ENCODE measurements around the gene FAM170B. TPM values are rescaled to one million over a fixed set of nuclear protein-coding genes. Genes with fewer than 3 reads are reported as not detected.
A peak's percentile ranks its signal among the peaks of the same experiment; 100 is the strongest.

The FAM170B gene
- total and polyA plus RNA-seq, 9 of the 15 experiments (the other 6 are each of a cell fraction or from before 2014, with no cell fraction given), result 0.11 to 0.21 TPM; not detected in 7

GRCh38 chr10:49161411-49161997 is 27.7 kb upstream of the FAM170B start (continued):
- TF ChIP-seq CLOCK (CRISPR knock-in tag; IDR thresholded peaks at IDR 0.05; ENCODE audit: borderline replicate concordance), result no peak
- TF ChIP-seq MAFG (tag; conservative IDR thresholded peaks at IDR 0.05), result peak; percentile 57
- no peak for TF ChIP-seq RBM15 (IDR thresholded peaks at IDR 0.05; ENCODE audit: insufficient read depth, low read length)
- no peak for TF ChIP-seq ESRRB (CRISPR knock-in tag; IDR thresholded peaks at IDR 0.05; ENCODE audit: borderline replicate concordance)
- TF ChIP-seq MTA3 (IDR thresholded peaks at IDR 0.05; ENCODE audit: borderline replicate concordance), result peak; percentile 79; the same call in 1 of the 2 replicates
- TF ChIP-seq GATA2 (CRISPR knock-in tag; IDR thresholded peaks at IDR 0.05), result peak; percentile 89
- TF ChIP-seq, protein P1, sequence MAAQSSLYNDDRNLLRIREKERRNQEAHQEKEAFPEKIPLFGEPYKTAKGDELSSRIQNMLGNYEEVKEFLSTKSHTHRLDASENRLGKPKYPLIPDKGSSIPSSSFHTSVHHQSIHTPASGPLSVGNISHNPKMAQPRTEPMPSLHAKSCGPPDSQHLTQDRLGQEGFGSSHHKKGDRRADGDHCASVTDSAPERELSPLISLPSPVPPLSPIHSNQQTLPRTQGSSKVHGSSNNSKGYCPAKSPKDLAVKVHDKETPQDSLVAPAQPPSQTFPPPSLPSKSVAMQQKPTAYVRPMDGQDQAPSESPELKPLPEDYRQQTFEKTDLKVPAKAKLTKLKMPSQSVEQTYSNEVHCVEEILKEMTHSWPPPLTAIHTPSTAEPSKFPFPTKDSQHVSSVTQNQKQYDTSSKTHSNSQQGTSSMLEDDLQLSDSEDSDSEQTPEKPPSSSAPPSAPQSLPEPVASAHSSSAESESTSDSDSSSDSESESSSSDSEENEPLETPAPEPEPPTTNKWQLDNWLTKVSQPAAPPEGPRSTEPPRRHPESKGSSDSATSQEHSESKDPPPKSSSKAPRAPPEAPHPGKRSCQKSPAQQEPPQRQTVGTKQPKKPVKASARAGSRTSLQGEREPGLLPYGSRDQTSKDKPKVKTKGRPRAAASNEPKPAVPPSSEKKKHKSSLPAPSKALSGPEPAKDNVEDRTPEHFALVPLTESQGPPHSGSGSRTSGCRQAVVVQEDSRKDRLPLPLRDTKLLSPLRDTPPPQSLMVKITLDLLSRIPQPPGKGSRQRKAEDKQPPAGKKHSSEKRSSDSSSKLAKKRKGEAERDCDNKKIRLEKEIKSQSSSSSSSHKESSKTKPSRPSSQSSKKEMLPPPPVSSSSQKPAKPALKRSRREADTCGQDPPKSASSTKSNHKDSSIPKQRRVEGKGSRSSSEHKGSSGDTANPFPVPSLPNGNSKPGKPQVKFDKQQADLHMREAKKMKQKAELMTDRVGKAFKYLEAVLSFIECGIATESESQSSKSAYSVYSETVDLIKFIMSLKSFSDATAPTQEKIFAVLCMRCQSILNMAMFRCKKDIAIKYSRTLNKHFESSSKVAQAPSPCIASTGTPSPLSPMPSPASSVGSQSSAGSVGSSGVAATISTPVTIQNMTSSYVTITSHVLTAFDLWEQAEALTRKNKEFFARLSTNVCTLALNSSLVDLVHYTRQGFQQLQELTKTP (IDR thresholded peaks at IDR 0.05; ENCODE audit: low read depth in 1 of 2, partially characterized antibody in 2 of 2), result peak; percentile 39 to 55
- TF ChIP-seq PPARD (CRISPR knock-in tag; IDR thresholded peaks at IDR 0.05), result no peak
- TF ChIP-seq SOX6 (IDR thresholded peaks at IDR 0.05), result peak; percentile 97
- TF ChIP-seq, protein P2, sequence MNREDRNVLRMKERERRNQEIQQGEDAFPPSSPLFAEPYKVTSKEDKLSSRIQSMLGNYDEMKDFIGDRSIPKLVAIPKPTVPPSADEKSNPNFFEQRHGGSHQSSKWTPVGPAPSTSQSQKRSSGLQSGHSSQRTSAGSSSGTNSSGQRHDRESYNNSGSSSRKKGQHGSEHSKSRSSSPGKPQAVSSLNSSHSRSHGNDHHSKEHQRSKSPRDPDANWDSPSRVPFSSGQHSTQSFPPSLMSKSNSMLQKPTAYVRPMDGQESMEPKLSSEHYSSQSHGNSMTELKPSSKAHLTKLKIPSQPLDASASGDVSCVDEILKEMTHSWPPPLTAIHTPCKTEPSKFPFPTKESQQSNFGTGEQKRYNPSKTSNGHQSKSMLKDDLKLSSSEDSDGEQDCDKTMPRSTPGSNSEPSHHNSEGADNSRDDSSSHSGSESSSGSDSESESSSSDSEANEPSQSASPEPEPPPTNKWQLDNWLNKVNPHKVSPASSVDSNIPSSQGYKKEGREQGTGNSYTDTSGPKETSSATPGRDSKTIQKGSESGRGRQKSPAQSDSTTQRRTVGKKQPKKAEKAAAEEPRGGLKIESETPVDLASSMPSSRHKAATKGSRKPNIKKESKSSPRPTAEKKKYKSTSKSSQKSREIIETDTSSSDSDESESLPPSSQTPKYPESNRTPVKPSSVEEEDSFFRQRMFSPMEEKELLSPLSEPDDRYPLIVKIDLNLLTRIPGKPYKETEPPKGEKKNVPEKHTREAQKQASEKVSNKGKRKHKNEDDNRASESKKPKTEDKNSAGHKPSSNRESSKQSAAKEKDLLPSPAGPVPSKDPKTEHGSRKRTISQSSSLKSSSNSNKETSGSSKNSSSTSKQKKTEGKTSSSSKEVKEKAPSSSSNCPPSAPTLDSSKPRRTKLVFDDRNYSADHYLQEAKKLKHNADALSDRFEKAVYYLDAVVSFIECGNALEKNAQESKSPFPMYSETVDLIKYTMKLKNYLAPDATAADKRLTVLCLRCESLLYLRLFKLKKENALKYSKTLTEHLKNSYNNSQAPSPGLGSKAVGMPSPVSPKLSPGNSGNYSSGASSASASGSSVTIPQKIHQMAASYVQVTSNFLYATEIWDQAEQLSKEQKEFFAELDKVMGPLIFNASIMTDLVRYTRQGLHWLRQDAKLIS (CRISPR knock-in tag; IDR thresholded peaks at IDR 0.05), result 0 out of 2 replicates have a peak, but pooled peaks have one; percentile 53
- TF ChIP-seq ARID4B (CRISPR knock-in tag; IDR thresholded peaks at IDR 0.05), result no peak
- peak; percentile 68 for TF ChIP-seq KLF16 (IDR thresholded peaks at IDR 0.05)

Data from K562 (cell line).